HepG2 (cell line): ENCODE measurements around the gene SYMPK. TPM values are rescaled to one million over a fixed set of nuclear protein-coding genes. Genes with fewer than 3 reads are reported as not detected.

Experiments
- BORCS8-MEF2B ChIP-seq: sonication (generic); formaldehyde crosslinking; IDR thresholded peaks from 2 replicates; pipeline ENCODE4 v1.8.0; 2022; ENCODE audit warnings: mild to moderate bottlenecking, missing genetic modification reagents
- FOSL2 ChIP-seq: sonication (generic); formaldehyde crosslinking; IDR thresholded peaks from 2 replicates; pipeline ENCODE4 v1.4.0; 2020; ENCODE audit warnings: missing genetic modification reagents
- FOXC1 ChIP-seq: sonication (generic); formaldehyde crosslinking; IDR thresholded peaks from 2 replicates; pipeline ENCODE4 v1.8.0; 2022; ENCODE audit warnings: mild to moderate bottlenecking, missing genetic modification reagents, borderline replicate concordance
- KMT2A ChIP-seq: sonication (generic); formaldehyde crosslinking; IDR thresholded peaks from 2 replicates; pipeline ENCODE4 v1.4.0; 2020; ENCODE audit warnings: missing genetic modification reagents
- LRRFIP1 ChIP-seq: sonication (generic); formaldehyde crosslinking; conservative IDR thresholded peaks from 2 replicates; pipeline ENCODE4 v1.4.0; 2020; ENCODE audit warnings: missing genetic modification reagents
- MIXL1 ChIP-seq: IDR thresholded peaks from 2 replicates; pipeline ENCODE4 v1.6.1; 2016
- MLLT10 ChIP-seq: sonication (generic); formaldehyde crosslinking; IDR thresholded peaks from 2 replicates; pipeline ENCODE4 v1.4.0; 2020; ENCODE audit warnings: missing genetic modification reagents
- NFE2L1 ChIP-seq: sonication (generic); formaldehyde crosslinking; IDR thresholded peaks from 2 replicates; pipeline ENCODE4 v1.4.0; 2020; ENCODE audit warnings: missing genetic modification reagents, mild to moderate bottlenecking, borderline replicate concordance
- NFIC ChIP-seq: IDR thresholded peaks from 2 replicates; pipeline ENCODE4 v1.6.1; 2012; ENCODE audit warnings: mild to moderate bottlenecking, low read length, inconsistent platforms
- PITX1 ChIP-seq: sonication (generic); formaldehyde crosslinking; IDR thresholded peaks from 2 replicates; pipeline ENCODE4 v1.5.1; 2020; ENCODE audit warnings: mild to moderate bottlenecking, missing genetic modification reagents
- REPIN1 ChIP-seq: sonication (generic); formaldehyde crosslinking; IDR thresholded peaks from 2 replicates; pipeline ENCODE4 v1.8.0; 2022; ENCODE audit warnings: missing genetic modification reagents, low read depth, mild to moderate bottlenecking, borderline replicate concordance
- ZBTB37 ChIP-seq: sonication (generic); formaldehyde crosslinking; IDR thresholded peaks from 2 replicates; pipeline ENCODE4 v1.4.0; 2020; ENCODE audit warnings: mild to moderate bottlenecking, missing genetic modification reagents
- ZFYVE20 ChIP-seq: sonication (generic); formaldehyde crosslinking; IDR thresholded peaks from 2 replicates; pipeline ENCODE4 v1.8.0; 2023; ENCODE audit warnings: low read depth, mild to moderate bottlenecking, moderate library complexity, missing genetic modification reagents, borderline replicate concordance
- ZNF18 ChIP-seq: sonication (generic); formaldehyde crosslinking; IDR thresholded peaks from 2 replicates; pipeline ENCODE4 v1.8.0; 2022; ENCODE audit warnings: mild to moderate bottlenecking, missing genetic modification reagents; ENCODE audit not compliant: insufficient replicate concordance
- ZNF264 ChIP-seq: sonication (generic); formaldehyde crosslinking; IDR thresholded peaks from 2 replicates; pipeline ENCODE4 v1.4.0; 2020; ENCODE audit warnings: missing genetic modification reagents
- ZNF296 ChIP-seq: sonication (generic); formaldehyde crosslinking; conservative IDR thresholded peaks from 2 replicates; pipeline ENCODE4 v1.5.0; 2020; ENCODE audit warnings: mild to moderate bottlenecking, missing genetic modification reagents
- ZNF543 ChIP-seq: sonication (generic); formaldehyde crosslinking; IDR thresholded peaks from 2 replicates; pipeline ENCODE4 v1.4.0; 2020; ENCODE audit warnings: mild to moderate bottlenecking, missing genetic modification reagents
- ZSCAN25 ChIP-seq: sonication (generic); formaldehyde crosslinking; IDR thresholded peaks from 2 replicates; pipeline ENCODE4 v1.8.0; 2022; ENCODE audit warnings: mild to moderate bottlenecking, missing genetic modification reagents
- polyA plus RNA-seq, 8 experiments: library from polyadenylated mRNA; depleted of rRNA in 3 of 8; stranded (reverse) in 7 of 8; unstranded in 1 of 8; fragments of >200 nt; fragmentation: Illumina TruSeq in 4 of 8; extraction: Trizol in 4 of 8; gene quantifications; 2 replicates each; pipeline versions ENCODE4 v1.2.1 to v1.2.3, GENCODE V29; 2011 to 2016; ENCODE audit warnings: low read depth in 4 of 8, missing spikeins in 1 of 8, mixed read lengths in 1 of 8; ENCODE audit not compliant: insufficient read depth in 1 of 8
- total RNA-seq, 5 experiments: library from RNA; depleted of rRNA; stranded (reverse); fragments of >200 nt; fragmentation: Illumina TruSeq; extraction: Trizol; gene quantifications; 2 replicates each; pipeline ENCODE4 v1.2.3, GENCODE V29; 2016; ENCODE audit warnings: low read depth in 1 of 5
- TF ChIP-seq, protein P1 (sequence below): sonication (generic); formaldehyde crosslinking; IDR thresholded peaks from 2 replicates; pipeline ENCODE4 v1.4.0; 2020; ENCODE audit warnings: missing genetic modification reagents, borderline replicate concordance
- TF ChIP-seq, protein P2 (sequence below): sonication (generic); formaldehyde crosslinking; IDR thresholded peaks from 2 replicates; pipeline ENCODE4 v1.8.1; 2023; ENCODE audit warnings: mild to moderate bottlenecking, inconsistent platforms, moderate library complexity, missing genetic modification reagents, borderline replicate concordance
- TF ChIP-seq, protein P3 (sequence below): IDR thresholded peaks from 2 replicates; pipeline ENCODE4 v1.6.1; 2012; ENCODE audit warnings: inconsistent platforms

The SYMPK gene
- total and polyA plus RNA-seq, 2 of the 13 experiments (the other 11 are each of a cell fraction or from before 2014, with no cell fraction given): 21.9 to 55.7 TPM

DNA sequence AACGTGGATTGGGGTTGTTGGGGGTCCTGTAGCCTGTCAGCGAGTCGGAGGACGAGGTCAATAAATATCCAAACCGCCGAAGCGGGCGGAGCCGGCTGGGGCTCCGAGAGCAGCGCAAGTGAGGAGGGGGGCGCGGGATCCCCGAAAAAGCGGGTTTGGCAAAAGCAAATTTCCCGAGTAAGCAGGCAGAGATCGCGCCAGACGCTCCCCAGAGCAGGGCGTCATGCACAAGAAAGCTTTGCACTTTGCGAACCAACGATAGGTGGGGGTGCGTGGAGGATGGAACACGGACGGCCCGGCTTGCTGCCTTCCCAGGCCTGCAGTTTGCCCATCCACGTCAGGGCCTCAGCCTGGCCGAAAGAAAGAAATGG is 93.1 kb downstream of the SYMPK start (continued):
- peak; percentile 17 for TF ChIP-seq ZNF18 (CRISPR knock-in tag)
- TF ChIP-seq ZSCAN25 (CRISPR knock-in tag): no peak
- no peak for TF ChIP-seq FOSL2
- no peak for TF ChIP-seq ZNF296 (CRISPR knock-in tag)
- TF ChIP-seq NFIC: 0 out of 2 replicates have a peak, but pooled peaks have one; percentile 36
- TF ChIP-seq, protein P1, sequence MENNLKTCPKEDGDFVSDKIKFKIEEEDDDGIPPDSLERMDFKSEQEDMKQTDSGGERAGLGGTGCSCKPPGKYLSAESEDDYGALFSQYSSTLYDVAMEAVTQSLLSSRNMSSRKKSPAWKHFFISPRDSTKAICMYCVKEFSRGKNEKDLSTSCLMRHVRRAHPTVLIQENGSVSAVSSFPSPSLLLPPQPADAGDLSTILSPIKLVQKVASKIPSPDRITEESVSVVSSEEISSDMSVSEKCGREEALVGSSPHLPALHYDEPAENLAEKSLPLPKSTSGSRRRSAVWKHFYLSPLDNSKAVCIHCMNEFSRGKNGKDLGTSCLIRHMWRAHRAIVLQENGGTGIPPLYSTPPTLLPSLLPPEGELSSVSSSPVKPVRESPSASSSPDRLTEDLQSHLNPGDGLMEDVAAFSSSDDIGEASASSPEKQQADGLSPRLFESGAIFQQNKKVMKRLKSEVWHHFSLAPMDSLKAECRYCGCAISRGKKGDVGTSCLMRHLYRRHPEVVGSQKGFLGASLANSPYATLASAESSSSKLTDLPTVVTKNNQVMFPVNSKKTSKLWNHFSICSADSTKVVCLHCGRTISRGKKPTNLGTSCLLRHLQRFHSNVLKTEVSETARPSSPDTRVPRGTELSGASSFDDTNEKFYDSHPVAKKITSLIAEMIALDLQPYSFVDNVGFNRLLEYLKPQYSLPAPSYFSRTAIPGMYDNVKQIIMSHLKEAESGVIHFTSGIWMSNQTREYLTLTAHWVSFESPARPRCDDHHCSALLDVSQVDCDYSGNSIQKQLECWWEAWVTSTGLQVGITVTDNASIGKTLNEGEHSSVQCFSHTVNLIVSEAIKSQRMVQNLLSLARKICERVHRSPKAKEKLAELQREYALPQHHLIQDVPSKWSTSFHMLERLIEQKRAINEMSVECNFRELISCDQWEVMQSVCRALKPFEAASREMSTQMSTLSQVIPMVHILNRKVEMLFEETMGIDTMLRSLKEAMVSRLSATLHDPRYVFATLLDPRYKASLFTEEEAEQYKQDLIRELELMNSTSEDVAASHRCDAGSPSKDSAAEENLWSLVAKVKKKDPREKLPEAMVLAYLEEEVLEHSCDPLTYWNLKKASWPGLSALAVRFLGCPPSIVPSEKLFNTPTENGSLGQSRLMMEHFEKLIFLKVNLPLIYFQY: no peak
- TF ChIP-seq ZNF543 (CRISPR knock-in tag): no peak
- TF ChIP-seq LRRFIP1 (CRISPR knock-in tag): no peak
- TF ChIP-seq, protein P2, sequence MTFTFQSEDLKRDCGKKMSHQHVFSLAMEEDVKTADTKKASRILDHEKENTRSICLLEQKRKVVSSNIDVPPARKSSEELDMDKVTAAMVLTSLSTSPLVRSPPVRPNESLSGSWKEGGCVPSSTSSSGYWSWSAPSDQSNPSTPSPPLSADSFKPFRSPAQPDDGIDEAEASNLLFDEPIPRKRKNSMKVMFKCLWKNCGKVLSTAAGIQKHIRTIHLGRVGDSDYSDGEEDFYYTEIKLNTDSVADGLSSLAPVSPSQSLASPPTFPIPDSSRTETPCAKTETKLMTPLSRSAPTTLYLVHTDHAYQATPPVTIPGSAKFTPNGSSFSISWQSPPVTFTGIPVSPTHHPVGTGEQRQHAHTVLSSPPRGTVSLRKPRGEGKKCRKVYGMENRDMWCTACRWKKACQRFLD: no peak
- TF ChIP-seq ZFYVE20: no peak
- TF ChIP-seq KMT2A: no peak
- no peak for TF ChIP-seq FOXC1
- peak; percentile 4; the same call in 1 of the 2 replicates for TF ChIP-seq REPIN1 (CRISPR knock-in tag)
- TF ChIP-seq, protein P3, sequence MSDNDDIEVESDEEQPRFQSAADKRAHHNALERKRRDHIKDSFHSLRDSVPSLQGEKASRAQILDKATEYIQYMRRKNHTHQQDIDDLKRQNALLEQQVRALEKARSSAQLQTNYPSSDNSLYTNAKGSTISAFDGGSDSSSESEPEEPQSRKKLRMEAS: no peak
- TF ChIP-seq MLLT10 (CRISPR knock-in tag): no peak
- TF ChIP-seq MIXL1: no peak
- TF ChIP-seq BORCS8-MEF2B (CRISPR knock-in tag): no peak
- no peak for TF ChIP-seq ZBTB37
- TF ChIP-seq NFE2L1: no peak
- no peak for TF ChIP-seq ZNF264 (CRISPR knock-in tag)
- TF ChIP-seq PITX1 (CRISPR knock-in tag): no peak
